MM.1S (cell line): ENCODE data around the gene SLCO3A1.

ENCODE experiments used
- DNase-seq: peaks from one replicate; pipeline ENCODE4 v3.0.0-alpha.2; 2015
- H2AFZ ChIP-seq: fragments of 300-600 bp; sonication (generic); 2 replicates; pipeline ENCODE4 v1.6.0; 2016; ENCODE audit warnings: antibody characterized with exemption, low read length
- H3F3A ChIP-seq: fragments of 300-600 bp; sonication (generic); 2 replicates; pipeline ENCODE4 v1.6.1; 2016; ENCODE audit warnings: mild to moderate bottlenecking, antibody characterized with exemption, low read length, moderate library complexity, mixed read lengths; ENCODE audit not compliant: insufficient read depth
- H3K27ac ChIP-seq: fragments of 300-600 bp; sonication (generic); 2 replicates; pipeline ENCODE4 v1.5.1; 2016; ENCODE audit warnings: mild to moderate bottlenecking, low read length
- H3K27me3 ChIP-seq: fragments of 300-600 bp; sonication (generic); replicated peaks from 2 replicates; pipeline ENCODE4 v1.6.0; 2016; ENCODE audit warnings: low read length; ENCODE audit not compliant: insufficient read depth
- H3K36me3 ChIP-seq: fragments of 300-600 bp; sonication (generic); replicated peaks from 2 replicates; pipeline ENCODE4 v1.6.1; 2016; ENCODE audit warnings: mild to moderate bottlenecking, low read length, mixed read lengths; ENCODE audit not compliant: insufficient read depth
- H3K4me1 ChIP-seq: fragments of 300-600 bp; sonication (generic); 2 replicates; pipeline ENCODE4 v1.6.1; 2016; ENCODE audit warnings: low read length, mixed read lengths
- H3K4me2 ChIP-seq: fragments of 300-600 bp; sonication (generic); 2 replicates; pipeline ENCODE4 v1.6.0; 2016; ENCODE audit warnings: low read depth, low read length
- H3K4me3 ChIP-seq: fragments of 300-600 bp; sonication (generic); 2 replicates; pipeline ENCODE4 v1.5.1; 2016; ENCODE audit warnings: low read length, mixed read lengths
- H3K79me2 ChIP-seq: fragments of 300-600 bp; sonication (generic); 2 replicates; pipeline ENCODE4 v1.6.1; 2016; ENCODE audit warnings: mixed run types, low read length, mixed read lengths
- H3K9ac ChIP-seq: fragments of 300-600 bp; sonication (generic); 2 replicates; pipeline ENCODE4 v1.6.1; 2016; ENCODE audit warnings: low read length, mixed read lengths
- H3K9me2 ChIP-seq: fragments of 300-600 bp; sonication (generic); replicated peaks from 2 replicates; pipeline ENCODE4 v1.6.1; 2016; ENCODE audit warnings: mild to moderate bottlenecking, low read length, mixed read lengths; ENCODE audit not compliant: insufficient read depth
- H3K9me3 ChIP-seq: fragments of 300-600 bp; sonication (generic); replicated peaks from 2 replicates; pipeline ENCODE4 v1.6.1; 2016; ENCODE audit warnings: mild to moderate bottlenecking, low read length, mixed read lengths; ENCODE audit not compliant: insufficient read depth
- H4K20me1 ChIP-seq: fragments of 300-600 bp; sonication (generic); 2 replicates; pipeline ENCODE4 v1.6.1; 2016; ENCODE audit warnings: mild to moderate bottlenecking, low read length, moderate library complexity, mixed read lengths; ENCODE audit not compliant: insufficient read depth
- CTCF ChIP-seq: fragments of 300-600 bp; sonication (generic); IDR thresholded peaks from 2 replicates; pipeline ENCODE4 v1.5.1; 2016; ENCODE audit warnings: antibody characterized with exemption, low read length, mixed read lengths
- EZH2 ChIP-seq: fragments of 300-600 bp; sonication (generic); optimal IDR thresholded peaks from 2 replicates; pipeline ENCODE3; 2017; ENCODE audit warnings: low read depth, mild to moderate bottlenecking, antibody characterized with exemption, low read length, mixed read lengths
- EZH2phosphoT487 ChIP-seq: fragments of 300-600 bp; sonication (generic); IDR thresholded peaks from 2 replicates; pipeline ENCODE4 v1.6.1; 2018; ENCODE audit warnings: antibody characterized with exemption, low read length

Gene SLCO3A1

GRCh38 chr15:91895051-91895450 lies 41.5 kb downstream of the SLCO3A1 start:
- no peak for TF ChIP-seq CTCF
- no peak for TF ChIP-seq EZH2phosphoT487
- H3K4me1 ChIP-seq = no peaks in the 10 kb centered on the region
- no peak overlapping the region for H3K4me3 ChIP-seq
- no peaks in the 10 kb centered on the region for H3K27me3 ChIP-seq
- no peak overlapping the region for H3K4me2 ChIP-seq
- no peak overlapping the region for H3K9ac ChIP-seq
- H3F3A ChIP-seq = no peaks in the 10 kb centered on the region
- no peaks in the 10 kb centered on the region for H3K9me3 ChIP-seq
- H4K20me1 ChIP-seq = no peaks in the 10 kb centered on the region
- no peaks in the 10 kb centered on the region for H3K36me3 ChIP-seq
- H3K27ac ChIP-seq = no peak overlapping the region
- H3K9me2 ChIP-seq = no peaks in the 10 kb centered on the region
- no peak overlapping the region for H2AFZ ChIP-seq
- no peaks in the 10 kb centered on the region for H3K79me2 ChIP-seq
- DNase-seq = no peak

GRCh38 chr15:91896341-91897055 lies 43.0 kb downstream of the SLCO3A1 start:
- DNase-seq = no peak
- Histone ChIP-seq H3K27me3 (no peaks in the 10 kb centered on the region), H2AFZ (no peak overlapping the region)

GRCh38 chr15:91897585-91898372 lies 44.3 kb downstream of the SLCO3A1 start:
- Histone ChIP-seq H3K79me2 (no peaks in the 10 kb centered on the region), H3K9ac (no peak overlapping the region), H3K4me2 (no peak overlapping the region), H2AFZ (no peak overlapping the region), H3K4me1 (no peaks in the 10 kb centered on the region), H3K27me3 (no peaks in the 10 kb centered on the region), H3K4me3 (no peak overlapping the region), H3K9me2 (no peaks in the 10 kb centered on the region), H3K9me3 (no peaks in the 10 kb centered on the region), H4K20me1 (no peaks in the 10 kb centered on the region), H3F3A (no peaks in the 10 kb centered on the region), H3K27ac (no peak overlapping the region), H3K36me3 (no peaks in the 10 kb centered on the region)
- TF ChIP-seq CTCF (no peak), EZH2 (no peak), EZH2phosphoT487 (no peak)
- DNase-seq = no peak

More at GRCh38 chr15:91896341-91897055, 43.0 kb downstream of the SLCO3A1 start:
- Histone ChIP-seq H3K9me2 (no peaks in the 10 kb centered on the region), H3K36me3 (no peaks in the 10 kb centered on the region), H3K4me3 (no peak overlapping the region), H3K79me2 (no peaks in the 10 kb centered on the region), H3K9ac (no peak overlapping the region), H3K4me1 (no peaks in the 10 kb centered on the region), H3F3A (no peaks in the 10 kb centered on the region), H3K27ac (no peak overlapping the region), H3K9me3 (no peaks in the 10 kb centered on the region), H3K4me2 (no peak overlapping the region), H4K20me1 (no peaks in the 10 kb centered on the region)
- no peak for TF ChIP-seq EZH2
- no peak for TF ChIP-seq CTCF
- no peak for TF ChIP-seq EZH2phosphoT487
